B cell (primary cell): Measurements from ENCODE around the gene ABITRAM.

ENCODE experiments used
- EZH2 ChIP-seq: IDR thresholded peaks from 2 replicates; pipeline ENCODE4 v1.6.1; 2012; ENCODE audit warnings: borderline replicate concordance, low read depth, mild to moderate bottlenecking, moderate library complexity, low read length; ENCODE audit not compliant: insufficient read depth, poor library complexity, severe bottlenecking
- TF ChIP-seq, protein P1 (sequence below): fragments of 200-600 bp; IDR thresholded peaks from one replicate; pipeline ENCODE4 v1.8.0; 2022; ENCODE audit warnings: antibody characterized with exemption, mild to moderate bottlenecking

DNA sequence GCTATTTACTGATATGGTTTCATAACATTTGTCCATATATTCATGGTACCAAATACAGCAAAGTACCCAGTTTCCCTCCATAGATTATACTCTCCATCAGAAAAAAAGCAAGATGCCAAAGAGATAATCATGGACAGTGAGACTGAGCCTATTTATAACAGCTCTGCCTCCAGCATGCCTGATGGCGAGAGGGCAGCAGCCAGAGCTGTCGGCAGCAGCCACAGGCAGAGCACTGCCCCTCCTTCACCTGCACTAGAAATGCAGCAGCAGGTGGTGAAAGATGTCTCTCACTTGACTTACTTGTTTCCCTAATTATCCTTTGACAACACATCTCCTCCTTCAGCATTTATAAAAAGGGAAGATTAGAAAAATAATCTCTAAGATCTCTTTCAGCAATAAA, 46.7 kb downstream of the ABITRAM start:
- TF ChIP-seq, protein P1, sequence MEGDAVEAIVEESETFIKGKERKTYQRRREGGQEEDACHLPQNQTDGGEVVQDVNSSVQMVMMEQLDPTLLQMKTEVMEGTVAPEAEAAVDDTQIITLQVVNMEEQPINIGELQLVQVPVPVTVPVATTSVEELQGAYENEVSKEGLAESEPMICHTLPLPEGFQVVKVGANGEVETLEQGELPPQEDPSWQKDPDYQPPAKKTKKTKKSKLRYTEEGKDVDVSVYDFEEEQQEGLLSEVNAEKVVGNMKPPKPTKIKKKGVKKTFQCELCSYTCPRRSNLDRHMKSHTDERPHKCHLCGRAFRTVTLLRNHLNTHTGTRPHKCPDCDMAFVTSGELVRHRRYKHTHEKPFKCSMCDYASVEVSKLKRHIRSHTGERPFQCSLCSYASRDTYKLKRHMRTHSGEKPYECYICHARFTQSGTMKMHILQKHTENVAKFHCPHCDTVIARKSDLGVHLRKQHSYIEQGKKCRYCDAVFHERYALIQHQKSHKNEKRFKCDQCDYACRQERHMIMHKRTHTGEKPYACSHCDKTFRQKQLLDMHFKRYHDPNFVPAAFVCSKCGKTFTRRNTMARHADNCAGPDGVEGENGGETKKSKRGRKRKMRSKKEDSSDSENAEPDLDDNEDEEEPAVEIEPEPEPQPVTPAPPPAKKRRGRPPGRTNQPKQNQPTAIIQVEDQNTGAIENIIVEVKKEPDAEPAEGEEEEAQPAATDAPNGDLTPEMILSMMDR = no peak
- no peak for TF ChIP-seq EZH2
